ENCODE measurements around the gene KDM4E.
"Not testable (repeated sequence)": the region's sequence is repeated elsewhere in the genome, so short reads cannot be mapped to it uniquely, and the experiment has no call there.

Gene KDM4E

DNA sequence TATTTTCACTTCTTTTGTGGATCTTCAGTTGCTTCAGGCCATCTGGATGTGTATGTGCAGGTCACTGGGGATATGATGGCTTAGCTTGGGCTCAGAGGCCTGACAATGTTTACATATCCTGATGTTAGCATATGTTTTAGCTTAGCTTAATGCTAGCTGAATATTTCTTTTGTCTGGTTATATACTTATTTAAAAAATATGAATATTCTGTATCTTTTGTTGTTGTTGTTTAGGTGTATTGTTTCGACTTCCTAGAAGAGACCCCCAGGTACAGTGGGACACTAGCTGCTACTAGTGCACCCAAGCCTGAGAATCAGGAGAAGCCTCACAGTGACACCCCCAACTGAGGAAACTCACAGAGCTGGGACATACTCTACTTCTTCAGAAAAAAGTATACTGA is at the start of gene KDM4E:
Gene KDM4E, plus strand, starts transcription at position 301 of the 400 bp plus-strand sequence. CDS start 300 bp downstream, outside the sequence.
- DNase-seq (ENCODE audit: low read depth in 2 of 3, low spot score in 2 of 3), result no peak

DNA sequence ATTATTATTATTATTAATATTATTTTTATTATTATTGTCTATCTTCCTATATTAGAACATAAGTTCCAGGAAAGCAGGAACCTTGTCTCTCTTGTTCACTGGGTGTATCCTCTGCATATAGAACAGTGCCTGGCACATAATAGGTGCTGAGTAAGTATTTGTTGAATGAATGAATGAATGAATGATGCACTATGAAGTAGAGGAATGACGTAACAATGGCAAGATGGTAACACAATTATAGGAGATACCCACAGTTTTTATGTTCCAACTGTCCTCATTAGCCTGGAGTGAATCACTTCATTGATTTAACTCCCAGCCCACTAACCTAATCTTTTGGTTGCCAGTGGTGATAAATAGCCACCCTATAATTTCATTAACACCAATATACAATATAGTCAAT is 49.5 kb upstream of the KDM4E start:
- DNase-seq (ENCODE audit: low read depth in 2 of 3, low spot score in 2 of 3), result no peak

GRCh38 chr11:94987378-94987777 is 37.7 kb upstream of the KDM4E start:
- no peak for DNase-seq (ENCODE audit: low read depth in 2 of 3, low spot score in 2 of 3)

DNA sequence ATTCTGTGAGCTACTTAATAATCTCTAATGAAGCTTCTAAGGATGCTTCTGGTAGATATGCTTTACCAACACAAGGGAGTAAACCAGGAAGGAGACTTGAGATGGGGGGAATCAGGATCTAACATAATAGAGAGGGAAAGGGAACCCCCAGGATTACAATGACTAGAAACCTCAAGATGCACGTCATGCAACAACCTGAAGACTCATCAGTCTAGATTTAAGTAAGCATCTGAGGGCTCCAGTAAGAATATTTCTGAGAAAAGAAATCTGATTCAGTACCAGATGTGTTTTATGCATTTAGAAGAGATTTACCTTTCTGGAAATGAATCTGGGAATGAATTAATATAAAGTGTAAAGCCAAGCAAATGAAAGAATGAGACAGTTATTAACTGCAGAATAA is 36.3 kb upstream of the KDM4E start:
- no peak for DNase-seq (ENCODE audit: low read depth in 2 of 3, low spot score in 2 of 3)

DNA sequence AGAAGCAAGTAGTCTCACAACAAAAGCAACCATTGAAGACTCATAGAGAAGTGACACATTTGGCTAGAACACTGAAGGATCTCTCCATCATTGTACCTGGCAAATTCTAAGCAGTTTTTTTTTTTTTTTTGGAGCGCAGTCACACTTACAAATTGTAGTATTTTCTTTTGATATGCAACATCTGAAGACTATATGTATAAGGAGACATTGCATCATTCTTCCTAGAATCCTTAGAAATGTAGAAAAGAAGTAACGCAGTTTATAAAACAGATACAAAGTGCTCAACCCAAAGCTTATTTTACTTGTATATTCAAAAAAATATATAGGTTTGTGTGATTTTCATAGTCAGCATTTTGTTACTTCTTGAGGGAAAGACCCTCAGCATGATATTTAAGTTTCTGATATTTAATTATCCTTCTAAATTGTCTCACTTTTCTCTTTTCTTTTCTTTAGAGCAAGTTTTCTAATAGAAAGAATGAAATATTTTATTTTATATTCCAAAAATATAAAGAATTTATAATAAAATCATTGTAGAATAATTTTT is 31.6 kb upstream of the KDM4E start:
- DNase-seq (ENCODE audit: low read depth in 2 of 3, low spot score in 2 of 3), result no peak

DNA sequence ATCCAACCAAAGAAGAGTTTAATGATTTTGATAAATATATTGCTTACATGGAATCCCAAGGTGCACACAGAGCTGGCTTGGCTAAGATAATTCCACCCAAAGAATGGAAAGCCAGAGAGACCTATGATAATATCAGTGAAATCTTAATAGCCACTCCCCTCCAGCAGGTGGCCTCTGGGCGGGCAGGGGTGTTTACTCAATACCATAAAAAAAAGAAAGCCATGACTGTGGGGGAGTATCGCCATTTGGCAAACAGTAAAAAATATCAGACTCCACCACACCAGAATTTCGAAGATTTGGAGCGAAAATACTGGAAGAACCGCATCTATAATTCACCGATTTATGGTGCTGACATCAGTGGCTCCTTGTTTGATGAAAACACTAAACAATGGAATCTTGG is 27.6 kb upstream of the KDM4E start:
- no peak for DNase-seq (ENCODE audit: low read depth in 2 of 3, low spot score in 2 of 3)

DNA sequence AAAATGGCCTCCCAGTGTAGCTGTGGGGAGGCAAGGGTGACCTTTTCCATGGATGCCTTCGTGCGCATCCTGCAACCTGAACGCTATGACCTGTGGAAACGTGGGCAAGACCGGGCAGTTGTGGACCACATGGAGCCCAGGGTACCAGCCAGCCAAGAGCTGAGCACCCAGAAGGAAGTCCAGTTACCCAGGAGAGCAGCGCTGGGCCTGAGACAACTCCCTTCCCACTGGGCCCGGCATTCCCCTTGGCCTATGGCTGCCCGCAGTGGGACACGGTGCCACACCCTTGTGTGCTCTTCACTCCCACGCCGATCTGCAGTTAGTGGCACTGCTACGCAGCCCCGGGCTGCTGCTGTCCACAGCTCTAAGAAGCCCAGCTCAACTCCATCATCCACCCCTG is 26.8 kb upstream of the KDM4E start:
- DNase-seq (ENCODE audit: low read depth in 2 of 3, low spot score in 2 of 3), result no peak

- no peak for DNase-seq (ENCODE audit: low read depth in 2 of 3, low spot score in 2 of 3)
These were observed 21.3 kb upstream of the KDM4E start for GRCh38 chr11:95003716-95004115.

DNA sequence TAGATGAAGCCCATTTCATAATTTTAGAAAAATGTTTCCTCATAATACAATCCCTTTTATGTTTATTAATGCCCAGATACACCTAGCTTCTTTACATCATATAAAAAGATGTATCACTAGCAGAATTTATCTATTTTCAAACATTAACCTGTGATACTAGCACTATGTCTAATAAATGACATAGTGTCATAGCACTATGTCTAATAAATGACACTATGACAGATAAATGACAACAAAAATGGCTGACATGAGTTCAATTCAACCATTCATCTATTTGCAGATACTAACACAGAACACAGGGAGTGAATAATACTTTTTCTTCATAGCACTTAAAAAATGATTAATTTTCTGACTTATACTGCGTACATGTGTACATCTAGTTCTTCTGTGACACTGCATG is 19.4 kb upstream of the KDM4E start:
- DNase-seq (ENCODE audit: low read depth in 2 of 3, low spot score in 2 of 3), result no peak

GRCh38 chr11:95011376-95011775 is 13.7 kb upstream of the KDM4E start:
- no peak for DNase-seq (ENCODE audit: low read depth in 2 of 3, low spot score in 2 of 3)

- DNase-seq (ENCODE audit: low read depth in 2 of 3, low spot score in 2 of 3), result no peak
These were observed 10.8 kb upstream of the KDM4E start for GRCh38 chr11:95014184-95014821.

DNA sequence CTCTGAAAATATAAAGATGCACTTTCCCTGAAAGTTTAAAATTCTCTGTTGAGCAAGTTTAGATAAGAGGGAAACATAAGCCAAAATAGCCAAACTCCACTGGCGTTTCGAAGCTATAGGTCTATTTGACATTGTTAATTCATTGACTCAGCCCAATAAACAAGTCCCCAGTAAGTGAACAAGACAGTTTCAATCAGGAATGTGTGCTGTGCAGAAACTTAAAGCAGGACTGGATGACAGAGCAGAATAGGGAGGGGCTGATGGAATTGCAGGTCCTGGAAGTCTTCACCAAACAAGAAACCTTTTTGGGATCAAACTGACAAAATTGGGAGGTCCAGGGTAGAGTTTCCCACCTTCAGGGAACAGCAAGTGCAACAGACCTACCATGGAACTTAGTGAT is 8.9 kb upstream of the KDM4E start:
- no peak for DNase-seq (ENCODE audit: low read depth in 2 of 3, low spot score in 2 of 3)

GRCh38 chr11:95021468-95021867 is 3.6 kb upstream of the KDM4E start:
- DNase-seq (ENCODE audit: low read depth in 2 of 3, low spot score in 2 of 3), result not testable (repeated sequence)

GRCh38 chr11:95025594-95025993 is 536 bp downstream of the KDM4E start:
- DNase-seq (ENCODE audit: low read depth in 2 of 3, low spot score in 2 of 3), result not testable (repeated sequence)

- DNase-seq (ENCODE audit: low read depth in 2 of 3, low spot score in 2 of 3), result no peak
These were observed 3.3 kb downstream of the KDM4E start for GRCh38 chr11:95028357-95028756.

- DNase-seq (ENCODE audit: low read depth in 2 of 3, low spot score in 2 of 3), result no peak
These were observed 8.0 kb downstream of the KDM4E start for GRCh38 chr11:95033051-95033450.

DNA sequence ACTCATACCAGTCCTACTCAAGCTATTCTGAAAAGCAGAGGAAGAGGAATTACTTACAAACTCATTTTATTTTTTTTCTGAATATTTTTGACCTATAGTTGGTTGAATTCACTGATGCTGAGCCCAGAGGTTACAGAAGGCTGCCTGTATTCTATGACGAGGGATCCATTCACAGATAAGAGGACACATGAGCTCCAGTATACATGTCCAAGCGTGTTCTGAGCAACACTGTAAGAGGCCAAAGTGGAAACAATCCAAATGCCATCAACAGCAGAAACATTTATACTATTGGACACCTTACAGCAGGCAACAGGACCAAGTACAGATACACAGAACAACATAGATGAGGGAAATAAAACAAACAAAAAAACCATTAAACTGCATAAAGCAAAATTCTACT is 10.3 kb downstream of the KDM4E start:
- no peak for DNase-seq (ENCODE audit: low read depth in 2 of 3, low spot score in 2 of 3)

DNA sequence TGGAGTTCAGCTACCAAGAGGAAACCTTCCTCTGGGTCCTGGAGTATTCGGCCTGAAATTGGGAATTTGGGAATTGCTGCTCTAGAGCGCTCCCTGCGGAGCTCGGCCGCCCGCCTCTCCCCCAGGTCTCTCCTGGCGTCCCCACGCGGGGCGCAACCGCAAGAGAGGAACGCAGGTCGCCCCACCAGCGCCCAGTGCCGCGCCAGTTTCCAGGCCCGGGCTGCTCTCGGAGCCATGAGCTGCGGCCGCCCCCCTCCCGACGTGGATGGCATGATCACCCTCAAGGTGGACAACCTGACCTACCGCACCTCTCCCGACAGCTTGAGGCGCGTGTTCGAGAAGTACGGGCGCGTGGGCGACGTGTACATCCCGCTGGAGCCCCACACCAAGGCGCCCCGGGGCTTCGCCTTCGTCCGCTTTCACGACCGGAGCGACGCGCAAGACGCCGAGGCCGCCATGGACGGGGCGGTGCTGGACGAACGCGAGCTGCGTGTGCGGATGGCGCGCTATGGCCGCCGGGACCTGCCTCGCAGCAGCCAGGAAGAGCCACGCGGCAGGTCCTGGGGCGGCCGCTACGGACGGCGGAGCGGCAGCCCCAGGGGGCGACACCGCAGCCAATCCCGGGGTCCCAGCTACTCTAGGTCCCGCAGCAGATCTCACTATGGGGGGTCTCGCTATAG is 12.4 kb downstream of the KDM4E start:
- DNase-seq (ENCODE audit: low read depth in 2 of 3, low spot score in 2 of 3), result not testable (repeated sequence)

DNA sequence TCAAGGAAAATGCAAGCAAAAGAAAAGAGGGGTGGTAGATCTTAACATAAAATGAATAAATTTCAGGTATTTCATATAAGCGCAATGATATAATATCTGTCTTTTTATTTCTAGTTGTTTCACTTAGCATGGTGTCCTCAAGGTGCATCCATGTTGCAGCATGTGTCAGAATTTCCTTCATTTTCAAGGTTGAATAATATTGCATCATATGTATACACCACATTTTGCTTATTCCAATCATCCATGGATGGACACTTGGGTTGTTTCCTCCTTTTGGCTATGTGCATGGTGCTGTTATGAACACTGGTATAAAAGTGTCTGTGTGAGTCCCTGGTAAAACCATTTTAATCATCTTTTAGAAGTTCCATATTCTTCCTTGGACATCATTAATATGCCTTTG is 17.2 kb downstream of the KDM4E start:
- no peak for DNase-seq (ENCODE audit: low read depth in 2 of 3, low spot score in 2 of 3)

GRCh38 chr11:95042906-95043305 is 17.8 kb downstream of the KDM4E start:
- no peak for DNase-seq (ENCODE audit: low read depth in 2 of 3, low spot score in 2 of 3)

- DNase-seq (ENCODE audit: low read depth in 2 of 3, low spot score in 2 of 3), result no peak
These were observed 19.0 kb downstream of the KDM4E start for GRCh38 chr11:95044010-95044409.

DNA sequence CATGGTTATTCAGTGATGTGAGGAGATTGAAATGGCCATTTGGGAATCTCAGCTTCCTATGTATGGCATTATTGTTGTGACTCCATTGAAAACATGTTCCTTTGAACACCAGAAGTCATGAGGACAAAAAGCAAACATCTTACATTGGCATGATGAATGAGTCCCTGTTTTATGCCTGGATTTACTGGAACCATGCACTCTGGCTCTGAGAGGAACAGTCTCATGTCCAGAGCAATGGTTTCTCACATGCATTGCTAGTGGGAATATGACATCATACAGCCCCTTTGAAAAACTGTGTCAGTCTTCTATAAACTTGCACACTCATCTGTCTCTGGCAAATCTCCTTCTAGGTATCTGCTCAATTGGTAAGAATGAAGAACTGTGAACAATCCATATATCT is 20.8 kb downstream of the KDM4E start:
- no peak for DNase-seq (ENCODE audit: low read depth in 2 of 3, low spot score in 2 of 3)

DNA sequence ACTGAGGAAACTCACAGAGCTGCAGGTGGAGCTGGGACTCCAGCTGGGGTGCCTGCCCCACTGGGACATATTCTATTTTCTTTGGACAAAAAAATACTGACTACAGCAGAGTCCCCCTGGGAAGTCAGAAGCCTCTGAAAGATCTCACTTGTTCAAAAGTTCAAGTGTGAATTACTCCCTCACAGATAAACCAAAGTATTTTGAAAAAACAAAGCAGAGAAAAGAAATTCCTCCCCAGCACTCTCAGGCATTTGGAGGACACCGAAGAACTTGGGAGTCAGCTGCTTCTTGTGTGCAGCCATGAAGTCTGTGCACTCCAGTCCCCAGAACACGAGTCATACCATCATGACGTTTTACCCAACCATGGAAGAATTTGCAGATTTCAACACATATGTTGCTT is 24.1 kb downstream of the KDM4E start, which contains the start of gene KDM4F:
Gene KDM4F, plus strand, starts transcription at position 301 of the 400 bp plus-strand sequence.
- not testable (repeated sequence) for DNase-seq (ENCODE audit: low read depth in 2 of 3, low spot score in 2 of 3)

All from activated CD8-positive, alpha-beta memory T cell treated with anti-CD3 and anti-CD28 coated beads for 48 hours (primary cell).